SK-N-SH (cell line): ENCODE results near the gene CES5A. TPM values are rescaled to one million over a fixed set of nuclear protein-coding genes. Genes with fewer than 3 reads are reported as not detected.

Source experiments
- CTCF ChIA-PET: fragments of 300-600, 350-600 bp; formaldehyde crosslinking; extraction: SDS; loops from one replicate; lab custom pipeline; 2021; lab: Yijun Ruan, JAX
- POLR2A ChIA-PET: fragments of 350-600 bp; sonication (Branson Sonifier 250); formaldehyde crosslinking; extraction: SDS; loops from one replicate; lab custom pipeline; 2020; ENCODE audit warnings: antibody characterized with exemption, inconsistent platforms; lab: Yijun Ruan, JAX
- DNase-seq: peaks from one replicate; pipeline ENCODE4 v3.0.0; 2012
- H2AFZ ChIP-seq: fragments of 200-600 bp; sonication (generic); 2 replicates; pipeline ENCODE4 v1.8.1; 2016; ENCODE audit warnings: antibody characterized with exemption, mild to moderate bottlenecking, low read depth
- H3F3A ChIP-seq: fragments of 200-600 bp; sonication (generic); replicated peaks from 2 replicates; pipeline ENCODE3; 2016; ENCODE audit warnings: antibody characterized with exemption, mild to moderate bottlenecking; ENCODE audit not compliant: insufficient read depth
- H3K27ac ChIP-seq, 2 experiments: fragments of 200-500 bp in 1 of 2; fragments of 200-600 bp in 1 of 2; sonication (Bioruptor generic) in 1 of 2; sonication (generic), shearing (Covaris generic) in 1 of 2; 2 replicates each; pipeline versions ENCODE4 v1.5.1 to v1.6.1; 2014 to 2016; ENCODE audit warnings: low read depth in 2 of 2, inconsistent platforms in 1 of 2, low read length in 1 of 2, mild to moderate bottlenecking in 1 of 2, mixed read lengths in 1 of 2
- H3K27me3 ChIP-seq: fragments of 200-600 bp; sonication (generic), shearing (Covaris generic); 2 replicates; pipeline ENCODE4 v1.6.1; 2016; ENCODE audit warnings: mixed run types; ENCODE audit not compliant: insufficient read depth
- H3K36me3 ChIP-seq, 2 experiments: fragments of 200-500 bp in 1 of 2; fragments of 200-600 bp in 1 of 2; sonication (Bioruptor generic) in 1 of 2; sonication (generic) in 1 of 2; replicated peaks in 1 of 2; 2 replicates each; pipeline versions ENCODE3 to v1.5.1; 2014 to 2016; ENCODE audit warnings: low read length in 1 of 2, mild to moderate bottlenecking in 1 of 2; ENCODE audit not compliant: insufficient read depth in 2 of 2, control insufficient read depth in 1 of 2
- H3K4me1 ChIP-seq, 2 experiments: fragments of 200-500 bp in 1 of 2; fragments of 200-600 bp in 1 of 2; sonication (Bioruptor generic) in 1 of 2; sonication (generic), shearing (Covaris generic) in 1 of 2; 2 replicates each; pipeline versions ENCODE4 v1.5.1 to v1.6.1; 2014 to 2016; ENCODE audit warnings: low read depth in 1 of 2, low read length in 1 of 2, mixed run types in 1 of 2; ENCODE audit not compliant: insufficient read depth in 2 of 2, control insufficient read depth in 1 of 2
- H3K4me2 ChIP-seq: fragments of 200-600 bp; sonication (generic), shearing (Covaris generic); 2 replicates; pipeline ENCODE4 v1.6.1; 2017; ENCODE audit warnings: mixed run types
- H3K4me3 ChIP-seq, 2 experiments: fragments of 200-500 bp in 1 of 2; fragments of 200-600 bp in 1 of 2; sonication (Bioruptor generic) in 1 of 2; sonication (generic), shearing (Covaris generic) in 1 of 2; 2 replicates each; pipeline versions ENCODE4 v1.5.1 to v1.8.1; 2014 to 2016; ENCODE audit warnings: low read depth in 2 of 2, inconsistent platforms in 1 of 2, low read length in 1 of 2, mild to moderate bottlenecking in 1 of 2, mixed read lengths in 1 of 2, moderate library complexity in 1 of 2
- H3K79me2 ChIP-seq: fragments of 200-600 bp; sonication (generic); 2 replicates; pipeline ENCODE4 v1.8.1; 2017; ENCODE audit warnings: mild to moderate bottlenecking; ENCODE audit not compliant: insufficient read depth
- H3K9ac ChIP-seq: fragments of 200-600 bp; sonication (generic); 2 replicates; pipeline ENCODE4 v1.6.1; 2017; ENCODE audit warnings: mixed run types
- H3K9me2 ChIP-seq: fragments of 200-600 bp; sonication (generic); 2 replicates; pipeline ENCODE4 v1.6.1; 2017; ENCODE audit warnings: mixed run types
- H3K9me3 ChIP-seq: fragments of 200-600 bp; sonication (generic); 2 replicates; pipeline ENCODE4 v1.6.1; 2017; ENCODE audit warnings: mixed run types, mild to moderate bottlenecking, moderate library complexity
- H4K20me1 ChIP-seq: fragments of 200-600 bp; sonication (generic); 2 replicates; pipeline ENCODE4 v1.6.1; 2017; ENCODE audit warnings: mild to moderate bottlenecking, mixed run types; ENCODE audit not compliant: insufficient read depth
- ELF1 ChIP-seq: IDR thresholded peaks from 2 replicates; pipeline ENCODE4 v1.4.0; 2012
- EZH2phosphoT487 ChIP-seq: fragments of 200-600 bp; sonication (generic); IDR thresholded peaks from 2 replicates; pipeline ENCODE4 v1.6.1; 2017; ENCODE audit warnings: low read depth, mixed run types, mild to moderate bottlenecking, antibody characterized with exemption, moderate library complexity, borderline replicate concordance
- FOXJ3 ChIP-seq: sonication (generic); formaldehyde crosslinking; IDR thresholded peaks from 2 replicates; pipeline ENCODE4 v1.5.1; 2020; ENCODE audit warnings: mild to moderate bottlenecking, missing genetic modification reagents
- FOXM1 ChIP-seq: IDR thresholded peaks from 2 replicates; pipeline ENCODE4 v1.4.0; 2012; ENCODE audit warnings: low read depth, mild to moderate bottlenecking
- GABPA ChIP-seq: IDR thresholded peaks from 2 replicates; pipeline ENCODE4 v1.4.0; 2012; ENCODE audit warnings: low read depth, mild to moderate bottlenecking
- GATA2 ChIP-seq: sonication (generic); formaldehyde crosslinking; IDR thresholded peaks from 2 replicates; pipeline ENCODE4 v1.5.0; 2020; ENCODE audit warnings: mild to moderate bottlenecking, missing genetic modification reagents
- MAX ChIP-seq: IDR thresholded peaks from 2 replicates; pipeline ENCODE4 v1.4.0; 2012; ENCODE audit warnings: low read depth
- MXI1 ChIP-seq: IDR thresholded peaks from 2 replicates; pipeline ENCODE4 v1.6.1; 2012; ENCODE audit warnings: mild to moderate bottlenecking, low read depth, low read length, improper control_type of control experiment
- NFIC ChIP-seq: IDR thresholded peaks from 2 replicates; pipeline ENCODE4 v1.4.0; 2012; ENCODE audit warnings: borderline replicate concordance
- PBX3 ChIP-seq: IDR thresholded peaks from 2 replicates; pipeline ENCODE4; 2012
- POLR2AphosphoS5 ChIP-seq: IDR thresholded peaks from 2 replicates; pipeline ENCODE4 v1.6.1; 2012; ENCODE audit warnings: low read depth, low read length
- RCOR1 ChIP-seq: fragments of 150-350 bp; IDR thresholded peaks from 2 replicates; pipeline ENCODE4 v1.6.1; 2017; ENCODE audit warnings: antibody characterized with exemption, low read length
- REST ChIP-seq: IDR thresholded peaks from 2 replicates; pipeline ENCODE4 v1.6.1; 2012; ENCODE audit warnings: mild to moderate bottlenecking, low read depth, low read length, moderate library complexity
- RXRA ChIP-seq: IDR thresholded peaks from 2 replicates; pipeline ENCODE4 v1.4.0; 2012; ENCODE audit warnings: low read depth, mild to moderate bottlenecking, borderline replicate concordance
- SIN3A ChIP-seq: IDR thresholded peaks from 2 replicates; pipeline ENCODE4 v1.6.1; 2012; ENCODE audit warnings: low read depth, mild to moderate bottlenecking, low read length, moderate library complexity, borderline replicate concordance
- USF1 ChIP-seq: IDR thresholded peaks from 2 replicates; pipeline ENCODE4 v1.4.0; 2012; ENCODE audit warnings: low read depth, borderline replicate concordance
- YY1 ChIP-seq: IDR thresholded peaks from 2 replicates; pipeline ENCODE4 v1.4.0; 2012; ENCODE audit warnings: low read depth, mild to moderate bottlenecking
- WGBS: methylation state at CpG from one replicate; pipeline ENCODE4 v1.1.6; 2017; ENCODE audit warnings: low lambda C conversion rate; 5-methylcytosine and 5-hydroxymethylcytosine counted together
- polyA plus RNA-seq, 3 experiments: library from polyadenylated mRNA; depleted of rRNA; stranded (reverse); fragments of >200 nt; gene quantifications; 2 replicates each; pipeline ENCODE4 v1.2.3, GENCODE V29; 2012

CES5A gene
- polyA plus RNA-seq, 1 of the 3 experiments (the other 2 are of a cell fraction): not detected

- TF ChIP-seq MAX (no peak), NFIC (no peak), GATA2 (no peak), FOXM1 (no peak), GABPA (no peak), RXRA (no peak), EZH2phosphoT487 (no peak), POLR2AphosphoS5 (no peak), YY1 (no peak), SIN3A (no peak), MXI1 (no peak), PBX3 (no peak), FOXJ3 (CRISPR knock-in tag) (no peak), REST (no peak), RCOR1 (no peak), USF1 (no peak), ELF1 (no peak)
- no peaks in the 10 kb centered on the region for H3K36me3 ChIP-seq
- no peak overlapping the region for H2AFZ ChIP-seq
- no peaks in the 10 kb centered on the region for H3F3A ChIP-seq
- no peaks in the 10 kb centered on the region for H3K4me1 ChIP-seq
- H3K9me3 ChIP-seq: no peaks in the 10 kb centered on the region
- POLR2A ChIA-PET: no interaction called here
- H4K20me1 ChIP-seq: no peaks in the 10 kb centered on the region
- no peak for DNase-seq
- no peaks in the 10 kb centered on the region for H3K27me3 ChIP-seq
- no peak overlapping the region for H3K4me3 ChIP-seq
- 18% methylated on average over 5 of the region's 7 CpGs for WGBS
- H3K4me2 ChIP-seq: no peak overlapping the region
- H3K27ac ChIP-seq: no peak overlapping the region
- H3K79me2 ChIP-seq: no peaks in the 10 kb centered on the region
- CTCF ChIA-PET: interaction anchor here (2.3 kb wide), 1 partner anchor 404 kb away, joined by 11 read pairs; no protein-coding TSS in a partner anchor
- H3K9ac ChIP-seq: no peak overlapping the region
- H3K9me2 ChIP-seq: no peaks in the 10 kb centered on the region
Observed at GRCh38 chr16:55868980-55869379, 6.2 kb downstream of the CES5A start.
